Fibroblast of skin of back (primary cell): ENCODE results near the gene PIK3R5.

Experiments
- DNase-seq: peaks from one replicate; pipeline ENCODE4 v3.0.0-alpha.2; 2013

Gene PIK3R5

GRCh38 chr17:8829036-8829941, 136.2 kb downstream of the PIK3R5 start:
- no peak for DNase-seq
